Neural progenitor cell (in vitro differentiated cells): ENCODE results near the gene MEGF6. TPM values are rescaled to one million over a fixed set of nuclear protein-coding genes. Genes with fewer than 3 reads are reported as not detected.

ENCODE experiments used
- DNase-seq: peaks from one replicate; pipeline ENCODE4 v3.0.0-alpha.2; 2016; ENCODE audit warnings: low spot score
- H2AFZ ChIP-seq: fragments of 200-600 bp; sonication (generic); replicated peaks from 2 replicates; pipeline ENCODE4 v1.6.1; 2016; ENCODE audit warnings: antibody characterized with exemption
- H3F3A ChIP-seq: fragments of 200-600 bp; sonication (generic); 2 replicates; pipeline ENCODE4 v1.6.1; 2016; ENCODE audit warnings: antibody characterized with exemption, low read depth
- H3K27ac ChIP-seq: fragments of 200-600 bp; sonication (generic); 2 replicates; pipeline ENCODE4 v1.5.1; 2016; ENCODE audit warnings: mild to moderate bottlenecking
- H3K27me3 ChIP-seq: fragments of 200-600 bp; sonication (generic); 2 replicates; pipeline ENCODE4 v1.6.1; 2016; ENCODE audit warnings: mild to moderate bottlenecking, moderate library complexity
- H3K36me3 ChIP-seq: fragments of 200-600 bp; sonication (generic); 2 replicates; pipeline ENCODE4 v1.5.1; 2016
- H3K4me1 ChIP-seq: fragments of 200-600 bp; sonication (generic); 2 replicates; pipeline ENCODE4 v1.6.1; 2016; ENCODE audit warnings: mixed run types
- H3K4me2 ChIP-seq: fragments of 200-600 bp; sonication (generic); 2 replicates; pipeline ENCODE4 v1.6.1; 2016
- H3K4me3 ChIP-seq: fragments of 200-600 bp; sonication (generic); 2 replicates; pipeline ENCODE4 v1.5.1; 2016
- H3K79me2 ChIP-seq: fragments of 200-600 bp; sonication (generic); 2 replicates; pipeline ENCODE4 v1.6.1; 2016; ENCODE audit warnings: low read depth
- H3K9ac ChIP-seq: fragments of 200-600 bp; sonication (generic); 2 replicates; pipeline ENCODE4 v1.6.1; 2016
- H3K9me3 ChIP-seq: fragments of 200-600 bp; sonication (generic); 2 replicates; pipeline ENCODE4 v1.5.1; 2016; ENCODE audit warnings: low read depth
- H4K20me1 ChIP-seq: fragments of 200-600 bp; sonication (generic); 2 replicates; pipeline ENCODE4 v1.6.1; 2016; ENCODE audit warnings: low read depth
- H3K27ac Mint-ChIP-seq: 3 replicates; pipeline ENCODE4 v1.8.0; 2021; ENCODE audit warnings: mixed read lengths
- H3K27me3 Mint-ChIP-seq: 2 replicates; pipeline ENCODE4 v1.8.0; 2022; ENCODE audit warnings: low read depth, mild to moderate bottlenecking, inconsistent platforms, moderate library complexity, mixed read lengths; ENCODE audit not compliant: insufficient read depth
- H3K36me3 Mint-ChIP-seq: 3 replicates; pipeline ENCODE4 v1.8.0; 2021; ENCODE audit warnings: mixed read lengths
- H3K4me1 Mint-ChIP-seq: 3 replicates; pipeline ENCODE4 v1.8.0; 2021; ENCODE audit warnings: mixed read lengths
- H3K4me3 Mint-ChIP-seq: 3 replicates; pipeline ENCODE4 v1.8.0; 2021; ENCODE audit warnings: mild to moderate bottlenecking, moderate library complexity, mixed read lengths
- H3K9me3 Mint-ChIP-seq: 3 replicates; pipeline ENCODE4 v1.8.0; 2020; ENCODE audit warnings: mixed read lengths
- CTCF ChIP-seq: fragments of 200-600 bp; sonication (generic); IDR thresholded peaks from 2 replicates; pipeline ENCODE4 v1.5.1; 2017; ENCODE audit warnings: antibody characterized with exemption, mild to moderate bottlenecking
- EZH2 ChIP-seq: fragments of 200-600 bp; sonication (generic); IDR thresholded peaks from 2 replicates; pipeline ENCODE4 v1.6.1; 2017; ENCODE audit warnings: antibody characterized with exemption, mild to moderate bottlenecking, moderate library complexity
- EZH2phosphoT487 ChIP-seq: fragments of 200-600 bp; sonication (generic); IDR thresholded peaks from 2 replicates; pipeline ENCODE4 v1.6.1; 2017; ENCODE audit warnings: antibody characterized with exemption
- total RNA-seq: library from RNA; depleted of rRNA; stranded (reverse); fragments of >200 nt; gene quantifications from 2 replicates; pipeline ENCODE4 v1.2.3, GENCODE V29; 2015; ENCODE audit warnings: low replicate concordance

MEGF6 gene
- total RNA-seq, 1 donor from 2014 or later, result 1.7 TPM

- Mint-ChIP-seq H3K27me3 (peaks cover 2% of the 10 kb centered on the region), H3K27ac (peak overlapping the region; percentile 57), H3K36me3 (no peaks in the 10 kb centered on the region), H3K4me1 (peaks cover 13% of the 10 kb centered on the region), H3K4me3 (no peak overlapping the region), H3K9me3 (no peaks in the 10 kb centered on the region)
- H3K4me3 ChIP-seq, result no peak overlapping the region
- no peaks in the 10 kb centered on the region for H3K79me2 ChIP-seq
- no peaks in the 10 kb centered on the region for H3K9me3 ChIP-seq
- H3K4me1 ChIP-seq, result peaks cover 25% of the 10 kb centered on the region
- TF ChIP-seq EZH2phosphoT487 (no peak), EZH2 (no peak), CTCF (no peak)
- H3K27me3 ChIP-seq, result no peaks in the 10 kb centered on the region
- no peak overlapping the region for H3K9ac ChIP-seq
- H3K27ac ChIP-seq, result no peak overlapping the region
- no peaks in the 10 kb centered on the region for H3K36me3 ChIP-seq
- no peak for DNase-seq
- peaks cover 61% of the 10 kb centered on the region for H4K20me1 ChIP-seq
- H3F3A ChIP-seq, result no peaks in the 10 kb centered on the region
- H2AFZ ChIP-seq, result no peak overlapping the region
- no peak overlapping the region for H3K4me2 ChIP-seq
These were observed 65.3 kb downstream of the MEGF6 start for GRCh38 chr1:3546048-3546384.

DNA sequence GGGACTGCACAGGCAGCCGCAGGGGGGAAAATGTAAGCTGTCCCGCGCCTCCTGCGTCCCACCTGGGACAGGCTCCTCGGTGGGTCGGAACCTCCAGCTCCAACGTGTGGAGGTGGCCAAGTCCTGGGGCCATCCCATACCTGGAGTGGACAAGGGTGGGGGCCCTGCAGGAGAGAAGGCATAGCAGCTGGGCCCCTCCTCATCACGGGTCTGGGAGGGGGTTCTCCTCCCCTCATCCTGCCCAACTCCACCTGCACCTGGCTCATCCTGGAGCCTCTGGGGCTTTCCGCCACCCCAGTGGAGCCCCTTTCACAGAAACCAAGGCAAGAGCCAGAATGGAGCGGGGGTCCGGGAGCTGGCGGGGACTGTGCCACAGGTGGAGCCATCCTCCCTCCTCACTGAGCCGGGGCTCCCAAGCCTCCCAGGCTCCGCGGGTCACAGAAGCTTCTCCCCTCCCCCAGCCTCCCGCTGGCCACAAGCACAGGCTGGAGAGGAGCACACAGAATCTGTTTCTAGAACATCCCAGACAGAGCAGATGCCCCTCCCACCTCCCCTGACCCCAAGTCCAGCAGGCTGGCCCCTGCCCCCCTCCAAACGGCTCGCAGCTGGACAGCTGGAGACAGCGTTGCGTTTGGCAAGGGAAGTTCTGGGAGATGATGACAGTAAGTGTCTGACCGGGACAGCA, 65.8 kb downstream of the MEGF6 start:
- Histone ChIP-seq H3K27me3 (no peaks in the 10 kb centered on the region), H3K4me2 (no peak overlapping the region), H4K20me1 (peaks cover 64% of the 10 kb centered on the region), H2AFZ (no peak overlapping the region), H3K4me1 (peaks cover 25% of the 10 kb centered on the region), H3K36me3 (no peaks in the 10 kb centered on the region), H3F3A (no peaks in the 10 kb centered on the region), H3K9ac (no peak overlapping the region), H3K79me2 (no peaks in the 10 kb centered on the region), H3K4me3 (no peak overlapping the region), H3K9me3 (no peaks in the 10 kb centered on the region), H3K27ac (no peak overlapping the region)
- H3K4me3 Mint-ChIP-seq, result no peak overlapping the region
- DNase-seq, result peak; percentile 50
- H3K9me3 Mint-ChIP-seq, result no peaks in the 10 kb centered on the region
- H3K36me3 Mint-ChIP-seq, result no peaks in the 10 kb centered on the region
- H3K27me3 Mint-ChIP-seq, result peaks cover 3% of the 10 kb centered on the region
- peak overlapping the region; percentile 57 for H3K27ac Mint-ChIP-seq
- H3K4me1 Mint-ChIP-seq, result peaks cover 15% of the 10 kb centered on the region
- TF ChIP-seq CTCF (no peak), EZH2 (no peak), EZH2phosphoT487 (no peak)

- H3K27ac Mint-ChIP-seq, result no peak overlapping the region
- H3K27ac ChIP-seq, result no peak overlapping the region
- no peak for DNase-seq
- H3K4me2 ChIP-seq, result peak overlapping the region; percentile 16
- no peak overlapping the region for H3K4me3 ChIP-seq
- H3K9me3 Mint-ChIP-seq, result no peaks in the 10 kb centered on the region
- H3K9ac ChIP-seq, result no peak overlapping the region
- H2AFZ ChIP-seq, result no peak overlapping the region
- no peaks in the 10 kb centered on the region for H3K36me3 Mint-ChIP-seq
- no peaks in the 10 kb centered on the region for H3F3A ChIP-seq
- H3K4me1 Mint-ChIP-seq, result peaks cover 17% of the 10 kb centered on the region
- no peak for TF ChIP-seq EZH2
- no peak for TF ChIP-seq EZH2phosphoT487
- no peak for TF ChIP-seq CTCF
- no peaks in the 10 kb centered on the region for H3K36me3 ChIP-seq
- no peak overlapping the region for H3K4me3 Mint-ChIP-seq
- H3K27me3 Mint-ChIP-seq, result peaks cover 2% of the 10 kb centered on the region
- no peaks in the 10 kb centered on the region for H3K9me3 ChIP-seq
- peaks cover 25% of the 10 kb centered on the region for H3K4me1 ChIP-seq
- no peaks in the 10 kb centered on the region for H3K27me3 ChIP-seq
- H3K79me2 ChIP-seq, result no peaks in the 10 kb centered on the region
- H4K20me1 ChIP-seq, result peaks cover 63% of the 10 kb centered on the region
These were observed 67.0 kb downstream of the MEGF6 start for GRCh38 chr1:3544040-3544977.
